SK-N-MC (cell line): Measurements from ENCODE around the gene TEP1.

Experiments
- EZH2 ChIP-seq: fragments of 200-600 bp; sonication (generic); IDR thresholded peaks from one replicate; pipeline ENCODE4 v1.6.1; 2017; ENCODE audit warnings: antibody characterized with exemption
- FOXP2 ChIP-seq: optimal IDR thresholded peaks from 2 replicates; pipeline ENCODE3; 2011; ENCODE audit warnings: mild to moderate bottlenecking, moderate library complexity; ENCODE audit not compliant: insufficient read depth; ENCODE audit errors: extremely low read length, control extremely low read depth
- POLR2AphosphoS5 ChIP-seq: IDR thresholded peaks from 2 replicates; pipeline ENCODE4 v1.6.1; 2012; ENCODE audit warnings: mild to moderate bottlenecking, low read depth, low read length, borderline replicate concordance

- TF ChIP-seq EZH2 (no peak), POLR2AphosphoS5 (no peak), FOXP2 (no peak)
Measured at GRCh38 chr14:20397511-20397910, 15.8 kb downstream of the TEP1 start.
